ENCODE data around the gene PTPRT.

DNA sequence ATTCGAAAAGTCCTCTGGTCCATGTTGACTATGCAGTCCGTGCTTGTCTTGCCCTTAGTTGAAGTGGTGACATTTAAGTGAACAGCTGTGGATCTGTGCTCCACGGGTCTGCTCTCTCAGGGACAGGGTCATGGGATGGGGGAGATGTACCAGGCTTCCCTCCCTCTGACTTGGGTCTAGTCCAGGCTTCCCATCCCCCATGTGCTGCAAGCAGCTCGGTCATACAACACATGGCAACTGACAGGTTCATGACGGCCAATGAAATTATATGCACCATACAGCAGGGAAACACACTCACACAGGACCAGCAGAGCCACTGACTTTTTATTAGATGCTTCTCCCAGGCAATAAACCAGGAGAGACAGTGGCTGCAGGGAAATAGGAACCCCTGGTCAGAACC is 201.4 kb downstream of the PTPRT start:
- TF ChIP-seq EZH2phosphoT487 (conservative IDR thresholded peaks at IDR 0.05; ENCODE audit: low read length) (no peak), CTCF (IDR thresholded peaks at IDR 0.05; ENCODE audit: insufficient read depth, low read length, poor library complexity, severe bottlenecking) (no peak)

All from SU-DHL-6 (cell line).